GM18507 (cell line): ENCODE measurements around the gene TPTE.
"Not testable (repeated sequence)": the region's sequence is repeated elsewhere in the genome, so short reads cannot be mapped to it uniquely, and the experiment has no call there.

ENCODE experiments used
- DNase-seq: peaks from one replicate; pipeline ENCODE4 v3.0.0; 2011; ENCODE audit warnings: low read depth; ENCODE audit not compliant: insufficient read length; ENCODE audit errors: extremely low spot score
- FAIRE-seq: peaks from 2 replicates; lab custom pipeline; 2011; peaks lifted over from hg19 to GRCh38; lab: Jason Lieb, UNC

The TPTE gene

DNA sequence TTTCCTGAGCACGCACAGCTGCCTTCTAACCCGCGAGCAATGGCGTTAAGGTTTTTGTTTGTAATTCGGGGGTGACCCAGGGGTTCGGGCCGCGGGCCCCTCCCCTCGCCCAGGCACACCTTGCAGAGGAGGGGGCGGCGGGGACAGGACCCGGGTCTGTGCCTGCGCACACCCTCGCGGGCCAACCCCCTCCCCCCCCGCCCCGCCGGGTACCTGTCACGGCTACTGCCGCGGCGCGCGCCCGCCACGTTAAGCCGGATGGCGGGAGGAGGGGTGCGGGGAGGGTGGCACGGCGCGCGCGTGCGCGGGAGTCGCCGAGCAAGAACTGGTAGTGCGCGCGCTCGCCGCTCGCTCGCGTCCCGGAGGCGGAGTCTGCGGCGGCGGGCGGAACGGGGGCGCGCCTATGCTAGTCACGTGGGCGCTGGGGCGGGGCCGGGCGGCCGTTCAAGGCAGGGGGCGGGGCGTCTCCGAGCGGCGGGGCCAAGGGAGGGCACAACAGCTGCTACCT is at the start of gene TPTE:
Gene TPTE, plus strand, starts transcription at position 493 of the 508 bp plus-strand sequence. CDS start 17,141 bp downstream, outside the sequence.
- DNase-seq (no peak), FAIRE-seq (no peak)

DNA sequence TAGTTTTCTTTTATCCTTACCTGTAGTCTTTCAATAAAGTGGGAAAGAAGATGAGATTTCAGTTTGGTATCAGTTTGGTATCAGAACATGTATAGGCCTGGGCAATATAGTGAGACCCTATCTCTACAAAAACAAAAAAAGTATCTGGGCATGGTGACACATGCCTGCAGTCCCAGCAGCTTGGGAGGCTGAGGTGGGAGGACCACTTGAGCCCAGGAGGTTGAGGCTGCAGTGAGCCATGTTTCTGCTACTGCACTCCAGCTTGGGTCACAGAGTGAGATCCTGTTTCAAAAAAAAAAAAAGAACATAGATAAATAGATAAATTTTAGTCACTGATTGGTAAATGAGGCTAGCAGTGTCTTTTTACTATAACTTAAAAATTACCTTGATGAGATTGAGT is 49.4 kb upstream of the TPTE start:
- DNase-seq, FAIRE-seq: not testable (repeated sequence)

DNA sequence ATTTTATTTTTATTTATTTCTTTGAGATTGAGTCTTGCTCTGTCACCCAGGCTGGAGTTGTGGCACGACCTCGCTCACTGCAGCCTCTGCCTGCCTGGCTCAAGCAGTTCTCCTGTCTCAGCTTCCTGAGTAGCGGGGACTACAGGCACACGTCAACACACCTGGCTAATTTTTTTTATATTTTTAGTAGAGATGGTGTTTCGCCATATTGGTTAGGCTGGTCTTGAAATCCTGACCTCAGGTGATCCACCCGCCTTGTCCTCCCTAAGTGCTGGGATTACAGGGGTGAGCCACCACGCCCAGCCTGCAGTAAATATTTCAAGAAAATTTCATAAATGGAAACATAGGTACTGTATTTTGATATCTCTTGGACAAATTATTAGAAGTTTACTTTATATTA is 43.6 kb upstream of the TPTE start:
- not testable (repeated sequence) for DNase-seq, FAIRE-seq

DNA sequence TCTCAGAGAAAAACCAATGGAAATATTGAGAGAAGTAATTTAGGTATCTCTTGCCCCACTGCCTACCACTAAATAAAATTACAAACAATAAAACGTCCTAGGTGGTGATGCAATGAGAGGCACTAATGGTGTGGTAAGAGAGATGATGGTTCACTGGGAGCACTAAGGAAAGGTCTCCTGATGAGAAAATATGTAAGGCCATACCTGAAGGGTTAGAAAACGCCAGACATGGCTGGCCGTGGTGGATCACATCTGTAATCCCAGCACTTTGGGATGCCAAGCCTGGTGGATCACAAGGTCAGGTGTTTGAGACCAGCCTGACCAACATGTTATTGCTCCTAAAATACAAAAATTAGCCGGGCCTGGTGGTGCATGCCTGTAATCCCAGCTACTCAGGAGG is 41.5 kb upstream of the TPTE start:
- DNase-seq, FAIRE-seq: not testable (repeated sequence)

DNA sequence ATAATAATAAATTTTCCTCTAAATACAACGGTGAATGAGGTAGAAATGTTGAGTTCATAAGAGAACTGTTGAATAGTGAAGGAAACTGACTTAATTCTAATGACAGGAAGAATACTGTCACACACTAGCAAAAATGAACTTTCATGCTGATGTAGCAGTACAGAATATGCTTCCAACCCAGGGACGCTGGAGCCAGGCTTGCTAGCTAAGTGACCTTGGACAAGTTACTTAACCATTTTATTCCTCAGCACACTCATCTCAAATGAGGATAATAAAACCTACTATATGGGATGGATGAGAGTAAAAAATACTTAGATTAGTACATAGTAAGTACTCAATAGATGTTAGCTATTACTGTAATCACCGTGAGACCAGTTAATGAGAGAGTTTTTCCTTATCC is 36.5 kb upstream of the TPTE start:
- DNase-seq, FAIRE-seq: not testable (repeated sequence)

DNA sequence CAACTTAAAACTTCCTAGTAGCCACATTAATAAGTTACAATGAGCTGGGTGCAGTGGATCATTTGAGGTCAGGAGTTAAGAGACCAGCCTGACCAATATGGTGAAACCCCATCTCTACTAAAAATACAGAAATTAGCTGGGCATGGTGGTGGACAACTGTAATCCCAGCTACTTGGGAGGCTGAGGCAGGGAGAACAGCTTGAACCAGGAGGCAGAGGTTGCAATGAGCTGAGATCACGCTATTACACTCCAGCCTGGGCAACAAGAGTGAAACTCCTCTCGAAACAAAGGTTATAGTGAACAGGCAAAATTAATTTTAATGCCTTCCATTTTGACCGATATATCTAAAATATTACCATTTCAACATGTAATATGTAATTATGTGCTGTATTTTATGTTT is 30.9 kb upstream of the TPTE start:
- FAIRE-seq, DNase-seq: not testable (repeated sequence)

DNA sequence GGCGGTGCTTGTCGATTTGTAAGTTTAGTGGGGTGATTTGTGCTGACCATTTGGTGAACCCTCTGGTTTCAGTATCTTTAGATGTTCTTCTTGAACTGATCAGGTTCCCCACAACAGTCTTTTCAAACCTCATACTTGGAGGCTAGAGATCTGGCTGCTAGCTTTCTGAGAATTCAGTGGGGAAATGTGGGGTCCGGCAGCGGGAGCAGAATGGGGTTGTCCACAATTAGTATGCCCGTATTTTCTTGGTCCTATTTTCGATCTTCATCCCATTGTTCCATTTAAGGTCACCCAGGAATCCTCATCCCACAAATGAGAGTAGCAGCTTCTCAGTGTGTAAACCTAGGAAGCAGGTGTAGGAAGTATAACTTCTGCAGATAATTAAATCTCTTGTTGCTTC is 10.3 kb upstream of the TPTE start:
- DNase-seq (no peak), FAIRE-seq (no peak)

DNA sequence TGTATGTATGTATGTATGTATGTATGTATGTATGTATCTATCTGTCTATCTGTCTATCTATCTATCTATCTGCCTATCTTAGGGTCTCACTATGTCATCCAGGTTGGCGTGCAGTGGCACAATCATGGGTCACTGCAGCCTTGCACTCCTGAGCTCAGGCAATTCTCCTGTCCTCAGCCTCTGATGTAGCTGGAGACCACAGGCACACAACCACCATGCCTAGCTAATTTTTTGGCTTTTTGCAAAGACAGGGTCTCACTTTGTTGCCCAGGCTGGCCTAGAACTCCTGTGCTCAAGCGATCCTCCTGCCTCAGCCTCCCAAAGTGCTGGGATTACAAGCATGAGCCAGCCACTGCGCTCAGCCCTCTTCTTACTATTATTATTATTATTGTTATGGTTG is 4.5 kb upstream of the TPTE start:
- not testable (repeated sequence) for DNase-seq, FAIRE-seq

DNA sequence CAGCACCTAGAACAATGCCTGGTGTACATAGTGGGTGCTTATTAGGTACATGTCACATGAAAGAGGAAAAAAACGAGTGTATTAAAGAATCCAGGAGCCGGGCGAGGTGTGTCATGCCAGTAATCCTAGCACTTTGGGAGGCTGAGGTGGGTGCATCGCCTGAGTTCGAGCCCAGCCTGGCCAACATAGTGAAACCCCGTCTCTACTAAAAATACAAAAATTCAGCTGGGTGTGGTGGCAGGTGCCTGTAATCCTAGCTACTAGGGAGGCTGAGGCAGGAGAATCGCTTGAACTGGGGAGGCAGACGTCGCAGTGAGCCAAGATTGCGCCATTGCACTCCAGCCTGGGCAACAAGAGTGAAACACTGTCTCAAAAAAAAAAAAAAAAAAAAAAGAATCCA is 3.5 kb upstream of the TPTE start:
- not testable (repeated sequence) for DNase-seq, FAIRE-seq

DNA sequence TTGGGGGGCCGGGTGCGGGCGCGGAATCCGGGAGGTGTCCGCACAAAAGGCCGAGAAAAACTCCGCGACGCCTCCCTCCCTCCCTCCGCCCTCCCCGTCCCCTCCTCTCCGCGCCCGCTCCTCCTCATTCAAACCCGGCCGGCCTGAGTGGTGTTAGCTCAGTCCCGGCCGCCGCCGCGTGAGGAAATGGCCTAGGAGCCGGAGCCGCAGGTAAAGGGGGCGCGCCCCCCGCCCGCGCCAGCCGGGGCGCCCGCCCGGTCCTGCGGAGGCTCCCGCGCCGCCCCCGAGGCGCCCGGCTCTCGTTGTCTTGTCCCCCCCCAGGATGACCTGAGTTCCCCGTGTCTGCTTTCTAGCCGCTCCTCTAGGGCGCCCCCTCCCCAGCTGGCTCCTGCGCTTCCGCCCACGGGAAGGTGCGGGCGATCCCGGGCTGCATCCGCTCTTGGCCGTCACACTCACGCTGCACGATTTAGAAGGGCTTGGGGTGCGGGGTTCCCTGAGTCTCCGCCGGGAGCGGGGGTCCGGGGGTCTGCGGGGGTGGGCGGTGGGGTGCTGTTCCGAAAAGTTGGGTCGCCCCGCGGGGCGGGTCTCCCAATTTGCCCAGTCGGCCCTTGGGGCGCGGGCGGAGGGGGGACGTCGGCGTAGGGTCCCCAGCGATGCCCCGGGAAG is 585 bp downstream of the TPTE start:
- not testable (repeated sequence) for FAIRE-seq, DNase-seq

DNA sequence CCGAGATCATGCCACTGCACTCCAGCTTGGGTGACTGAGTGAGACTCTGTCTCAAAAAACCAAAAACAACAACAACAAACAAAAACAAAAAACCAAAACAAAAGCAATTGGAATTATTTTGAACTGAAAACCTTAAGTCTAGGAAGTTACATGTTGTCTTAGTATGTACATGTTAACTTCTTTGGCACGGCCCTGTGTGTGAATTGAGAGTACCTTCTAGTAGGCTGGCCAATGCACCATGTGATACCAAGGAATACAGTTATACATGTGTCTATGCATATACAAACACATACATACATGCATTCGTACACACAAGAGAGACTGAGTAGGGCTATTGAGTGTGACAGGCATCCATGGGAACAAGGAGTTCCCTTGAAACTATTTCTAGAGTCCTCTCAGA is 18.6 kb downstream of the TPTE start:
- no peak for DNase-seq
- no peak for FAIRE-seq

DNA sequence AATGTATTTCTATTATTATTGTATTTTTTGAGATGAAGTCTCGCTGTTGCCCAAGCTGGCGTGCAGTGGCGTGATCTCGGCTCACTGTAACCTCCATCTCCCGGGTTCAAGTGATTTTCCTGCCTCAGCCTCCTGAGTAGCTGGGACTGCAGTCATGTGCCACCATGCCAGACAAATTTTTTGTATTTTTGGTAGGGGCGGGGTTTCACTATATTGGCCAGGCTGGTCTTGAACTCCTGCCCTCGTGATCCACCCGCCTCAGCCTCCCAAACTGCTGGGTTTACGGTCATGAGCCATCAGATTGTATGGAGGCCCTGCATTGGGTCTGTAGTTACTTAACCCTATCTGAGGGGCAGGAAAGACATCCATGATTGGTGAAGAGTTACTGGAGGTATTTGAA is 23.0 kb downstream of the TPTE start:
- FAIRE-seq: not testable (repeated sequence)

DNA sequence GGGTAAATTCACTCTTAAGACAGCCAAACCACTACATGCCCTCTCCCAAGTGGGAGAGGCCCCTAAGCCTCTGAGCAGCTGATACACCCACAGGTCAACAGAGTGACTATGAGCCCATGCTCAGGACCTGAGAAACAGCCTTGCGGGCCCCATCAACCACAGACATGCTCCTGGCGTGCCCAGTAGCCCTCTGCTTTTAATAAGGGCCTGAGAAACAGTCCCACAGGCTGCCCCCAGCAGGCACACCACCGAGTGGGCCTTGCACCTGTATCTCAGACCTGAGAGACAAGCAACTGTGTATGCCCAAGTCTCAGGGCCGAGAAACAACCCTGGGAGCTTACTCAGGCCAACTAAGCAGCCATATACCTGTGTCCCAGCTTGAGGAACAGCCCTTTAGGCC is 26.5 kb downstream of the TPTE start:
- not testable (repeated sequence) for DNase-seq, FAIRE-seq

More for the DNA sequence above, 23.0 kb downstream of the TPTE start:
- DNase-seq: not testable (repeated sequence)

DNA sequence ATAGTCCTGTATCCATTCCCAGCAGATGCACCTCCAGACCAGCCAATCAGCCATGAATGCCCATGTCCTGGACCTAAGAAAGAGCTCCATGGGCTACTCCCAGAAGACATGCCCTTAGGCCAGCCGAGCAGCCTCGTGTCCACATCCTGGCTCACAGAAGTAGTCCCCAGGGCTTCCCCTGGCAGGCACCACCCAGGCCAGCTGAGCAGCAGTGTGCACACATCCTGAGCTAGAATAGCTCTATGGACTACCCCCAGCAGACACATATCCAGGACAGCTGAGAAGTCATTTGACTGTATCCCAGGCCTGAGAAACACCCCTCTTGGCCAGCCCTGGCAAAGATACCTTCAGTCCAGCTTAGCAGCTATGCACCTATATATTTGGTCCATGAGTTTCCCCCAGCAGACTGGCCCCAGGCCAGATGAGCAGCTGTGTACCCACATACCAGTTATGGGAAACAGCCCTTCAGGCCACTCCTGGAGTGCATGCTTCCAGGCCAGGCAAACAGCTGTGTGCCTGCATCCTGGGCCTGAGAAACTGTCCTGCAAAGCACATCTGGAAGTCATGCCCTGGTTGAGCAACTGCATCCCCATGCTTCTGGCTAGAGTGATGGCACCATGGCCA is 27.1 kb downstream of the TPTE start:
- not testable (repeated sequence) for DNase-seq, FAIRE-seq

DNA sequence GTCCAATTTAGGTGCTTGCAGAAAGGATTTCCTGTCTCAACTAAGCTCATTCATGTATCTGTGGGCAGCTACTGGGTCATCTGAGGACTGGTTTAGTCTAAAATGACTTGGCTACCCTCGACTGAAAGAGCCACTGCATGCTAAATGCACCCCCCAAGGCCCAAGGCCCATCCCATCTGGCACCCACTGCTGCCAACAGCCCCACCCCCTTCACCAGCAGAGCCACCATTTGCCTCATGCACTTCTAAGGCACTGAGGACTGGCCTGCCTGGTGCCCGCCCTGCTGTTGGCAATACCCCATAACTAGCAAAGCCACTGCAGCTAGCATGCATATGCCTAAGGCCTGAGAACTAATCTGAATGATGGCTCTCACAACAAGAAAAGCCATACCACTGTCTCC is 49.4 kb downstream of the TPTE start:
- FAIRE-seq, DNase-seq: not testable (repeated sequence)

DNA sequence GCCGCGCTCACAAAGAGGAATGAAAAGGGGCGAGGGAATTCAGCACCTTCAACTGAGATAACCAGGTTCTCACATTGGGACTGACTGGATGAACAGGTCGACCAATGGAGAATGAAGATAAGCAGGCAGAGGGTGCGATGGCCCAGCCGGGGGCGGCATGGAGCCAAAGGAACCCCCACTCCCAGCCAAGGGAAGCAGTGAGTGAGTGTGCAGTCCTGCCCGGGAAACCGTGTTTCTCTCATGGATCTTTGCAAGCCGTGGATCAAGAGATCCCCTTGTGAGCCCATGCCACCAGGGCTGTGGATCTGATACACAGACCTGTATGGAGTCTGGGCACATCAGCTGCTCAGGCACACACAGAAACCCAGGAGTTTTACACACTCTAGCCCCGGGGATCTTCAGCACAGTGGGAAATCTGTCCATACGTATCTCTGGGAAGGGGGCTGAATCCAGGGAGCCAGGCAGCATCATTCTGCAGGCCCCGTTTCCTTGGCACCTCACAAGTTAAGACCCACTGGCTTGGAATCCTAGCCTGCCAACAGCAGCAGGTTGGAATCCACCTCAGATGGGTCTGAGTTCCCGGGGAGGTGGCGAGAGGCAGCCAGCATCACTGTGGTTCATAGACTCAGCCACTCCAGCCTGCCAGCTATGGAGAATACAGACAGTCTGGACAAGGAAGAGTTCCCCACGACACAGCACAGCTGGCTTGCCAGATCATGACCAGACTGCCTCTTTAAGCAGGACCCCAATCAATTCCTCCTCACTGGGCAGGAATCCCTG is 53.3 kb downstream of the TPTE start:
- not testable (repeated sequence) for FAIRE-seq, DNase-seq

DNA sequence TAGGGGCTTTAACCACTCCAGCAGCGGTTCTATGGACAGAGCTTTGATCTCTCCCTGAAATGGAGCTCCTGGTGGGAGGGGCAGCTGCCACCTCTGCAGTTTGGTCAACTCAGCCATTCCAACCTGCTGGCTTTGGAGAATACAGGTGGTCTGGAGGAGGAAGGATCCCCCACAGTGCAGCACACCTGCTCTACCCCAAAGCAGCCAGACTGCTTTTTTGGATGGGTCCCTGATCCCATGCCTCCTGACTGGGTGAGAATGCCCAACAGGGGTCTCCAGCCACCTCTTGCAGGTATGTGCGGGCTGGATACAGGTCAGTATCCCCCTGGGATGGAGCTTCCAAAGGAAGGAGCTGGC is 53.9 kb downstream of the TPTE start:
- FAIRE-seq (no peak), DNase-seq (no peak)

DNA sequence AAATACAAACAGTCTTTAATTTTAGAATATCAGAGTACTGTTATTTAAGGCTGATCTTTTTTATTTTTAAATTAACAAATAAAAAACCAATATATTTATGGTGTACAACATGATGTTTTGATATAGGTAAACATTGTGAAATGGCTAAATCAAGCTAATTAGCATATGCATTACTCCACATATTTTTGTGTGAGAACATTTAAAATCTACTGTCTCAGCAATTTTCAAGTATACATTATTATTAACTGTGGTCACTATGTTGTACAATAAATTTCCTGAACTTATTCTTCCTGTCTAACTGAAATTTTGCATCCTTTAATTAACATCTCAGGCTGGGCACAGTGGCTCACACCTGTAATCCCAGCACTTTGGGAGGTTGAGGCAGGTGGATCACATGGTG is 57.5 kb downstream of the TPTE start:
- DNase-seq, FAIRE-seq: not testable (repeated sequence)

DNA sequence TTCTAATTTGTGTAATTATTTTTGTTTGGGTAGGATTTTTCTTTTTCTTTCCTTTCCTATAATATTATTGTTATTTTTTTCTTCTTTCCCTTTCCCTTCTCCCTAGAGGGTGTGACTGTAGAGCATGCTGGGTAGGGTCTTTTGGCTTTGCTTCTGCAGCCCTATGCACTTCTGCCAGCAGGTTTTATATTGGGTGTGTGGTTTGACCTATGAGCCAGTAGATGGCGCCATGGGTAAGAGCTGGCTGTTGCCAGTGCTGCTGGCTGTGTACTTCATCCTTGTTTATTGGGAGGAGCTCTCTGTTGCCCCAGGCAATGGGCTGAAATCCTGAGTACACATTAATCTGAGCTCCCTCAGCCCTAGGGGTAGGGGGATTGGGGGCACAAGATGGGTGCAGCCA is 67.7 kb downstream of the TPTE start:
- FAIRE-seq, DNase-seq: not testable (repeated sequence)

DNA sequence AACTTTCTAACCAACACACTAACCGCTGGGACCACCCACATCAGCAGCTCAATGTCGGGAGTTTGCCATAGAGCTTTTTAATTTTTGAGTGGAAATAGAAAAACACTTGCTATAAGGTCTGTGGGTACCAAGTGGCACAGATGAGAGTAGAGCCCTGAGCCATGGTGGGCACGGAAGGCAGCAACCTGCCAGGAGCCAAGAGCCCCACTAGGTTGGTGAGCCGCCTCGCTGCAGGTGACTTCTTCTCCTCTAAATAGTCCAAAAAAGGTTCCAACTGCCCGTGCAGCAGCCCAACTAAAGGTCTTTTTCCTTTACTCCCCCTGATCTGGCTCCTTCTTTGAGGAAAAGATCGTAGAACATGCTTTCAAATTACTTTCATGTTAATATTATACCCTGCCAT is 85.7 kb downstream of the TPTE start:
- not testable (repeated sequence) for DNase-seq, FAIRE-seq
